GM10248 (cell line): Measurements from ENCODE around the gene LAIR1.

Experiments used
- CTCF ChIA-PET: fragments of 300-600 bp; sonication (Branson Sonifier 250); formaldehyde crosslinking; extraction: SDS; loops from one replicate; lab custom pipeline; 2021; ENCODE audit warnings: antibody characterized with exemption; lab: Yijun Ruan, JAX
- POLR2A ChIA-PET: fragments of 350-650 bp; sonication (Branson Sonifier 250); formaldehyde crosslinking; extraction: SDS; loops from one replicate; lab custom pipeline; 2020; ENCODE audit warnings: antibody characterized with exemption; lab: Yijun Ruan, JAX
- DNase-seq: peaks from one replicate; pipeline ENCODE4 v3.0.0; 2012; ENCODE audit errors: extremely low spot score
- TF ChIP-seq, protein P1 (sequence below): IDR thresholded peaks from 2 replicates; pipeline ENCODE4 v1.5.1; 2012; ENCODE audit warnings: mild to moderate bottlenecking, low read depth; ENCODE audit errors: extremely low read depth, missing control alignments, control extremely low read depth

The LAIR1 gene, protein sequence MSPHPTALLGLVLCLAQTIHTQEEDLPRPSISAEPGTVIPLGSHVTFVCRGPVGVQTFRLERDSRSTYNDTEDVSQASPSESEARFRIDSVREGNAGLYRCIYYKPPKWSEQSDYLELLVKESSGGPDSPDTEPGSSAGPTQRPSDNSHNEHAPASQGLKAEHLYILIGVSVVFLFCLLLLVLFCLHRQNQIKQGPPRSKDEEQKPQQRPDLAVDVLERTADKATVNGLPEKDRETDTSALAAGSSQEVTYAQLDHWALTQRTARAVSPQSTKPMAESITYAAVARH

DNA sequence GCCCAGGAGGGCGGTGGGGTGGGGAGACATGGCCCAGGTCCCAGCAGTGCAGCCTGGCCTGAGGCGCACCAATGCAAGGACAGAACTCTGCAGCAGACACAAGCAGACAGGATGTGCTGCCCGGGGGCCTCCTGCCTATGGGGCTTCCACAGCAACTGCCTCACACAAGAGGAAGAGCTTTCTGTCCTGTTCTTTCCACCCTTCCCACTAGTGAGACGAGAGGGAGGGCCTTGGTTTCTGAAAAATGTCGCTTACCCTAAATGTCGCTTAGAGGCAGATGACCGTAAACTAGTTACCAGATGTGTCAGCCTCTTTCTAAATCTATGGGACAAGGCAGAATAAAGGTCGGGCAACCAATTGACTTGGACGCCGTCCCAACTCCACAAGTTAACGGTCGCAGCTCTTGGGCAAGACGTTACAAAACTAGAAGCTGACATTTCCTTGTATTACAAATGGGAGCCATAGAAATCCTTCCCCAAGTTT lies at the start of gene LAIR1:
TSS of gene LAIR1 (minus strand) at position 157 of the 483 bp plus-strand sequence. CDS start at position 30, 127 bp downstream.
- ChIA-PET CTCF (interaction anchor here (1.0 to 2.2 kb wide), 2 partner anchors 10 to 26 kb away, joined by 3 to 11 read pairs; no protein-coding TSS in a partner anchor), POLR2A (no interaction called here)
- DNase-seq: no peak
- TF ChIP-seq, protein P1, sequence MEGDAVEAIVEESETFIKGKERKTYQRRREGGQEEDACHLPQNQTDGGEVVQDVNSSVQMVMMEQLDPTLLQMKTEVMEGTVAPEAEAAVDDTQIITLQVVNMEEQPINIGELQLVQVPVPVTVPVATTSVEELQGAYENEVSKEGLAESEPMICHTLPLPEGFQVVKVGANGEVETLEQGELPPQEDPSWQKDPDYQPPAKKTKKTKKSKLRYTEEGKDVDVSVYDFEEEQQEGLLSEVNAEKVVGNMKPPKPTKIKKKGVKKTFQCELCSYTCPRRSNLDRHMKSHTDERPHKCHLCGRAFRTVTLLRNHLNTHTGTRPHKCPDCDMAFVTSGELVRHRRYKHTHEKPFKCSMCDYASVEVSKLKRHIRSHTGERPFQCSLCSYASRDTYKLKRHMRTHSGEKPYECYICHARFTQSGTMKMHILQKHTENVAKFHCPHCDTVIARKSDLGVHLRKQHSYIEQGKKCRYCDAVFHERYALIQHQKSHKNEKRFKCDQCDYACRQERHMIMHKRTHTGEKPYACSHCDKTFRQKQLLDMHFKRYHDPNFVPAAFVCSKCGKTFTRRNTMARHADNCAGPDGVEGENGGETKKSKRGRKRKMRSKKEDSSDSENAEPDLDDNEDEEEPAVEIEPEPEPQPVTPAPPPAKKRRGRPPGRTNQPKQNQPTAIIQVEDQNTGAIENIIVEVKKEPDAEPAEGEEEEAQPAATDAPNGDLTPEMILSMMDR: no peak

DNA sequence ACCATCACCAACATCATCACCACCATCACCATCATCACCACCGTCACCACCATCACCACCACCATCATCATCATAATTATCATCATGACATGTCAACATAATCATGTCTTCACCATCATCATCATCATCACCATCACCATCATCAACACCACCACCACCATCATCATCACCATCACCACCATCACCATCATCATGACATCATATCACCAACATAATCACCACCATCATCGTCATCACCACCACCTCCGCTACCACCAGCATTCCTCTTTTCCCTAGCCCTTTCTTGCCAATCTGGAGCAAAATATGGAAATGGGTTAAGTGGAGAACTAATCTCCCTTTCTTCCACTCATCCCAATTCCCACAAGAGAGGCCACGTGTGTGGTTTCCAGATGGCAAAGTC lies 49.4 kb upstream of the LAIR1 start:
- TF ChIP-seq, protein P1: no peak
- CTCF ChIA-PET: no interaction called here

DNA sequence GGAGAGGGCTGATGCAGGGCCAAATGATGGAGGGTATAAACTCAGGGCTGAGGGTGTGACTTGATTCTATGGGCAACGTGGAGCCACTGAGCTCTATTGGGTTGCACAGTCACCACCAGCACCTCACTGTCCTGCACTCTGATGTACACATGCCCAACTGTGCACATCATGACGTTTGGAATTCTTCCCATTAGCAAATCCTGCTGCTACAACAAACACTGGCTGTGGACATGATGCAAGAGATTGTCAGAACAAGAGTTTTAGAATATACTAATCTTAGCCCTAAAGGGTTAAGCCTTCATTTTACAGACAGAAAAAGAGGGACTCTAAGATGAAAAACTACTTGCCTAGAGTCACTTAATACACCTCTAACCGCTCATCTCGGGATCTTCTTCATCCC lies 48.1 kb upstream of the LAIR1 start:
- ChIA-PET CTCF (no interaction called here), POLR2A (no interaction called here)
- TF ChIP-seq, protein P1: no peak
- no peak for DNase-seq

More for the DNA sequence above, 49.4 kb upstream of the LAIR1 start:
- POLR2A ChIA-PET: no interaction called here
- no peak for DNase-seq

DNA sequence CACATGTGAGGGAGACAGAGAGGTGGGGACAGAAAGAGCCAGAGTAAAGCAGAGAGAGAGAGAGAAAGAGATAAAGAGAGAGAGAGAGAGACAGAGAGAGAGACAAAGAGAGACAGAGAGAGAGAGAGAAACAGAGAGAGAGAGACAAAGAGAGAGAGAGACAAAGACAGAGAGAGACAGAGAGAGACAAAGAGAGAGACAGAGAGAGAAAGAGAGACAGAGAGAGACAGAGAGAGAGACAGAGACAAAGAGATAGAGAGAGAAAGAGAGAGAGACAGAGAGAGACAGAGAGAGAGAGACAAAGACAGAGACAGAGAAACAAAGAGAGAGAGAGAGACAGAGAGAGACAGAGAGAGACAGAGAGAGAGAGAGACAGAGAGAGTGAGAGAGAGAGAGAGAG lies 46.3 kb upstream of the LAIR1 start:
- ChIA-PET CTCF (no interaction called here), POLR2A (no interaction called here)
- TF ChIP-seq, protein P1: no peak
- no peak for DNase-seq

DNA sequence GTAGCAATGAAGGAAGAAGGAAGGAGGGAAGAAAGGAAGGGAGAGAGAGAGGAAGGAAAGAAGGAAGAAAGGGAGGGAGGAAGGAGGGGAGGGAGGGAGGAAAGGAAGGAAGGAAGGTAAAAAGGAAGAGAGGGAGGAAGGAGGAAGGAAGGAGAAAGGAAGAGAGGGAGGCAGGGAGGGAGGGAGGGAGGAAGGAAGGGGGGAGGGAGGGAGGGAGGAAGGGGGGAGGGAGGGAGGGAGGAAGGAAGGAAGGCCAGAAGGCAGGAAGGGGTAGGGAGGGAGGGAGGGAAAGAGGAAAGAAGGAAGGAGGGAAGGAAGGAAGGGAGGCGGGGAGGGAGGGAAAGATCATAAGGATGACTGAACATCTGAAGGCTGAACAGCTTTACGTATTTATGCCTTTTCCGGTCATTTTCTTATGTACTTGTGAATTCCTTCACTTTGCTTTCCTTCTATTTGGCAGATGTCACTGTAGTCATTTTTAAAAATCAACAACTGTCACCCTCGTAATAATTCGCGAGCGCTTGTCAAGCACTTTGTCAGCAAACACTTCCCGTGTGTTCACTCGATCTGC lies 43.8 kb upstream of the LAIR1 start:
- no peak for DNase-seq
- ChIA-PET CTCF (interaction anchor here (3.5 kb wide), 1 partner anchor 18 kb away, joined by 15 read pairs; no protein-coding TSS in a partner anchor), POLR2A (no interaction called here)
- TF ChIP-seq, protein P1: no peak

DNA sequence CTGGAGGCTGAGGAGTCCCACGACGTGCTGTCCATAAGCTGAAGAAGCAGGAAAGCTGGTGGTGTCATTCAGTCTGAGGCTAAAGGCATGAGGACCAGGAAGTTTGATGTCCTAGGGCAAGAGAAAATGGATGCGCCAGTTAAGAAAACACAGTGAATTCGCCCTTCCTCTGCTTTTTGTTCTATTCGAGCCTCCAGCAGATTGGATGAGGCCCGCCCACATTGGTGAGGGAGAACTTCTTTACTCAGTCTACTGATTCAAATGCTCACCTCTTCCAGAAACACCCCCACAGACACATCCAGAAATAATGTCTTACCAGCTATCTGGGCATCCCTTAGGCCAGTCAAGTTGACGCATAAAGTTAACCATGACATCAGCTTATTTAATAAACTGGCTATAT lies 43.0 kb upstream of the LAIR1 start:
- no peak for DNase-seq
- POLR2A ChIA-PET: no interaction called here
- CTCF ChIA-PET: interaction anchor here (1.0 to 3.5 kb wide), 3 partner anchors 17 to 83 kb away, joined by 3 to 15 read pairs (median 3); no protein-coding TSS in a partner anchor
- TF ChIP-seq, protein P1: no peak
